Aorta (tissue), 5 donors: Measurements from ENCODE around the gene TRIOBP. TPM values are rescaled to one million over a fixed set of nuclear protein-coding genes. Genes with fewer than 3 reads are reported as not detected.

ENCODE experiments used
- ATAC-seq: fragments of 200-7000 bp; cut with Tn5 transposase; one replicate; pipeline ENCODE4 v1.9.1; 2022; ENCODE audit warnings: moderate library complexity; ENCODE audit not compliant: low FRiP score
- DNase-seq, 2 donors: peaks; one replicate each; pipeline ENCODE4 v3.0.0-alpha.2; 2020
- H3K27ac ChIP-seq, 2 donors: one replicate each; pipeline ENCODE4 v1.5.1; 2013; ENCODE audit warnings: low read length in 2 of 2, mild to moderate bottlenecking in 2 of 2, moderate library complexity in 2 of 2, control low read depth in 1 of 2, inconsistent platforms in 1 of 2, low read depth in 1 of 2
- H3K27me3 ChIP-seq, 2 donors: one replicate each; pipeline ENCODE4 v1.6.1; 2013; ENCODE audit warnings: control low read depth in 1 of 2, low read length in 1 of 2, mild to moderate bottlenecking in 1 of 2, moderate library complexity in 1 of 2; ENCODE audit not compliant: insufficient read depth in 2 of 2, control insufficient read depth in 1 of 2
- H3K36me3 ChIP-seq, 2 donors: one replicate each; pipeline ENCODE4 v1.6.1; 2013; ENCODE audit warnings: control low read depth in 1 of 2, low read length in 1 of 2, mild to moderate bottlenecking in 1 of 2; ENCODE audit not compliant: insufficient read depth in 2 of 2, control insufficient read depth in 1 of 2
- H3K4me1 ChIP-seq, 2 donors: one replicate each; pipeline ENCODE4 v1.6.1; 2013; ENCODE audit warnings: low read length in 2 of 2, control low read depth in 1 of 2, mild to moderate bottlenecking in 1 of 2, moderate library complexity in 1 of 2; ENCODE audit not compliant: insufficient read depth in 2 of 2, control insufficient read depth in 1 of 2
- H3K4me3 ChIP-seq, 2 donors: one replicate each; pipeline ENCODE4 v1.5.1; 2013; ENCODE audit warnings: low read length in 2 of 2, control low read depth in 1 of 2, mild to moderate bottlenecking in 1 of 2
- H3K9me3 ChIP-seq: one replicate; pipeline ENCODE4 v1.6.1; 2013; ENCODE audit warnings: mild to moderate bottlenecking, low read length; ENCODE audit not compliant: control insufficient read depth
- WGBS, 2 donors: extraction: QIAGEN DNeasy Blood & Tissue Kit; methylation state at CpG; one replicate each; pipeline ENCODE4 v1.1.7; 2013; 5-methylcytosine and 5-hydroxymethylcytosine counted together
- intact Hi-C, 2 donors: fragments of 100-400 bp; cut with DNase I; formaldehyde crosslinking; loops; one replicate each; pipeline versions ENCODE4 v1.14.2 to v1.15.0; 2022
- polyA plus RNA-seq, 2 donors: library from polyadenylated mRNA; stranded (reverse); fragments of 200-250 nt; gene quantifications; one replicate each; pipeline ENCODE4 v1.2.3, GENCODE V29; 2013
- total RNA-seq, 2 donors: library from RNA; stranded (reverse); fragmentation: NEBNext Ultra II Directional; extraction: Animal tissue kit (Norgen Biotek cat#: 25700); gene quantifications; one replicate each; pipeline ENCODE4 v1.2.1, GENCODE V29; 2021
- donor health status: healthy with polysubstance abuse.
- donor health status: Bipolar disorder and iron deficiency.
- donor health status: DM: no; HTN: no; CAD: no.
- donor health status: DM: no; HTN: no; CAD: no.
- donor health status: DM: yes; HTN: yes; CAD: no.

TRIOBP gene
- total and polyA plus RNA-seq, 4 donors: 26.9 to 113 (median 72.5) TPM

DNA sequence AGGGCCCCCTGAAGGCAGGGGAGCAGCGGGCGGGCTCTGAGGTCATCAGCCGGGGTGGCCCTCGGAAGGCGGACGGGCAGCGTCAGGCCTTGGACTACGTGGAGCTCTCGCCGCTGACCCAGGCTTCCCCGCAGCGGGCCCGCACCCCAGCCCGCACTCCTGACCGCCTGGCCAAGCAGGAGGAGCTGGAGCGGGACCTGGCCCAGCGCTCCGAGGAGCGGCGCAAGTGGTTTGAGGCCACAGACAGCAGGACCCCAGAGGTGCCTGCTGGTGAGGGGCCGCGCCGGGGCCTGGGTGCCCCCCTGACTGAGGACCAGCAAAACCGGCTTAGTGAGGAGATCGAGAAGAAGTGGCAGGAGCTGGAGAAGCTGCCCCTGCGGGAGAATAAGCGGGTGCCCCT is 60.8 kb downstream of the TRIOBP start:
- peaks cover 0 to 8% of the 10 kb centered on the region in 2 donors for H3K36me3 ChIP-seq
- ATAC-seq (no peak), DNase-seq (no peak)
- H3K4me3 ChIP-seq: no peak overlapping the region
- intact Hi-C loops: no loop called here
- H3K9me3 ChIP-seq: no peaks in the 10 kb centered on the region
- H3K27ac ChIP-seq: no peak overlapping the region
- WGBS, 2 donors: 95 to 96% methylated on average over 26 to 27 of the region's 27 CpGs
- H3K27me3 ChIP-seq: no peaks in the 10 kb centered on the region
- H3K4me1 ChIP-seq: no peaks in the 10 kb centered on the region

DNA sequence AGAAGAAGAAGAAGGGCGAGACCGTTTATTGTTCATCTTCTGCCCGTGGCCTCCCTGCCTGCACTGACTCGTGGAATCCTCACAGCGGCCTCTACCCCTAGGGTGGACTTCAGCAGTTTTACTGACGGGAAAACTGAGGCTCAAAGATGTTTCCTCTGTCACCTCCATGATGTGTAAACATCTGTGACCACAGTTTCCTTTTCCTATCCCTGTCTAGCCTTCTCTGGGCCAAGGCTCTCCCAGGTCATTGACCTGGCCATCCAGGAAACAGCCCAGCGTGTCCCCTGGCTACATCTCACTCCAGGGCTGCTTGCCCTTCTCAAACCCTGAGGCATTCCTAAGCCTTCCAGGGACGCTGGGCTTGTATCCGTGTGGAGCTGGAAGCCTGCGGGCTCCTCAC is 61.8 kb downstream of the TRIOBP start:
- Histone ChIP-seq H3K4me3 (no peak overlapping the region), H3K36me3 (peaks cover 0 to 8% of the 10 kb centered on the region in 2 donors), H3K27me3 (no peaks in the 10 kb centered on the region), H3K4me1 (no peaks in the 10 kb centered on the region), H3K27ac (no peak overlapping the region), H3K9me3 (no peaks in the 10 kb centered on the region)
- DNase-seq: no peak
- ATAC-seq: no peak
- intact Hi-C loops: no loop called here
- WGBS, 2 donors: 89 to 93% methylated on average over 10 of the region's 10 CpGs

GRCh38 chr22:37759281-37759680 is 62.4 kb downstream of the TRIOBP start:
- Histone ChIP-seq H3K9me3 (no peaks in the 10 kb centered on the region), H3K4me1 (no peaks in the 10 kb centered on the region), H3K27ac (no peak overlapping the region), H3K36me3 (peaks cover 0 to 8% of the 10 kb centered on the region in 2 donors), H3K4me3 (no peak overlapping the region), H3K27me3 (no peaks in the 10 kb centered on the region)
- ATAC-seq (no peak), DNase-seq (no peak)
- WGBS, 2 donors: 88 to 89% methylated on average over 11 of the region's 11 CpGs
- intact Hi-C loops: no loop called here

DNA sequence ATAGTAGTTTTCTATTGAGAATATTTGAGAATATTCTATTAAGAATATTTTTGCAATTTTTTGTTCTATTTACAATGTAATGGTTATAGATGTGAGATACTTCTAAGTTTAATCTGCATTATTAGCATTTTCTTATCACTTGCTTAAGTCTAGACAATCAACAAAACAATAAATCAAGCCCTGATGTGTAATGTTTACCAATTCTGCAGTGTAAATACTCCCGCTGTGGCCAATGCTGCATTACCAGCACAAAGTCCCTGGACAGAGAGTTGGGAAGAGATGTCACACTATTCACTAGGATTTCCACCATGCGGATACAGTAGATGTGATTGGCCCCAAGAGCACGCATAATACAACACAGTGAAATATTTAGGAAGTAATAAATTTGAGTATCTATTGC is 63.3 kb downstream of the TRIOBP start:
- no peak overlapping the region for H3K27ac ChIP-seq
- DNase-seq: no peak
- 91 to 95% methylated on average over 3 of the region's 3 CpGs for WGBS, 2 donors
- H3K27me3 ChIP-seq: no peaks in the 10 kb centered on the region
- intact Hi-C loops: no loop called here
- peaks cover 0 to 8% of the 10 kb centered on the region in 2 donors for H3K36me3 ChIP-seq
- no peak for ATAC-seq
- H3K9me3 ChIP-seq: no peaks in the 10 kb centered on the region
- no peaks in the 10 kb centered on the region for H3K4me1 ChIP-seq
- no peak overlapping the region for H3K4me3 ChIP-seq

DNA sequence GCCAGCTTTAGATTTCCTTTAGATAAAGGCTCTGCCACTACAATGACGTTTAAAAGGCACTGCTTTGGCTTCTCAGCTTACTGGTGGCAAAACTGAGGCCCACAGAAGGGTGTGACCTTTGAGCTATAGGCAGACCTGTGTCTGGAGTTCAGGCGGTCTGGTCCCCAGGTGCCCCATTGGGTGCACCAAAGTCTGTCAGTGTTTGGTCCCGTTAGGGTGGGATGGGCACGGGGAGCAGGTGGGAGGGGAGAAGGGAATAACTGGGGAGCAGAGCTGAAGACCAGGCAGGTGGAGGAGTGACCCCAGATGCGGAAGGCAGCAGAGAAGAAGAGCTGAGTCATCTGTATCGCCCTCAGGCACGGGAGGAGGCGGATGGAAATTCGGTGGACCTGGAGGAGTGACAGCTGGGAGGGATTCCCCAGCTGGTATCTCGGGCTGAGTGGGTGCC is 65.6 kb downstream of the TRIOBP start:
- ATAC-seq: no peak
- 78 to 80% methylated on average over 10 of the region's 10 CpGs for WGBS, 2 donors
- DNase-seq: no peak
- Histone ChIP-seq H3K4me3 (no peak overlapping the region), H3K4me1 (no peaks in the 10 kb centered on the region), H3K27ac (no peak overlapping the region), H3K27me3 (no peaks in the 10 kb centered on the region), H3K9me3 (no peaks in the 10 kb centered on the region), H3K36me3 (peaks cover 0 to 10% of the 10 kb centered on the region in 2 donors)
- intact Hi-C loops: no loop called here

DNA sequence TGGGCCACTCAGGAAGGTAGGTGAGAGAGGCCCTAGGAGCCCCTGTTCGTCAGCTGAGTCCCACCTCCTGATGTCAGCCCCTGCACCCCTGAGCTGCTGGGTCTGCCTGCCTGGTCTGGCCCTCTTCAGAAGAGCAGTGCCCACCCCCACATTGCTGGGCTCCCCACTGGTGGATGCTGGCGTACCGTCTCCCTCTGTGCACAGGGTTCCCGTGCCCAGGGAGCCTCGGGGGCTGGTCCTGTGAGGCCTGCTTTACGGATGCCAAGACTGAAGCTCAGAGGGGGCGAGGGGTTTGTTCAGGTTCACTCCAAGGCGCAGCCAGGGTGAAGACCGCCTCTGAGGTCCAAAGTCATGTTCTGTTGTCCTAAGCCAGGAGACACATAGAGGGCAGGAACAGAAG is 66.2 kb downstream of the TRIOBP start:
- ATAC-seq: no peak
- intact Hi-C loops: no loop called here
- 88 to 91% methylated on average over 9 of the region's 9 CpGs for WGBS, 2 donors
- H3K36me3 ChIP-seq: peaks cover 0 to 10% of the 10 kb centered on the region in 2 donors
- no peaks in the 10 kb centered on the region for H3K4me1 ChIP-seq
- H3K27me3 ChIP-seq: no peaks in the 10 kb centered on the region
- no peak for DNase-seq
- no peak overlapping the region for H3K27ac ChIP-seq
- no peaks in the 10 kb centered on the region for H3K9me3 ChIP-seq
- H3K4me3 ChIP-seq: no peak overlapping the region

- intact Hi-C loops: no loop called here
- 92 to 93% methylated on average over 16 of the region's 16 CpGs for WGBS, 2 donors
These were observed 66.8 kb downstream of the TRIOBP start for GRCh38 chr22:37763652-37764051.

GRCh38 chr22:37764622-37765021 is 67.8 kb downstream of the TRIOBP start:
- ATAC-seq: no peak
- DNase-seq: no peak
- Histone ChIP-seq H3K4me1 (no peaks in the 10 kb centered on the region), H3K4me3 (no peak overlapping the region), H3K27ac (no peak overlapping the region), H3K9me3 (no peaks in the 10 kb centered on the region), H3K36me3 (peaks cover 0 to 7% of the 10 kb centered on the region in 2 donors), H3K27me3 (no peaks in the 10 kb centered on the region)
- WGBS, 2 donors: 43 to 45% methylated on average over 6 of the region's 6 CpGs
- intact Hi-C loops: no loop called here

More at GRCh38 chr22:37763652-37764051, 66.8 kb downstream of the TRIOBP start:
- Histone ChIP-seq H3K9me3 (no peaks in the 10 kb centered on the region), H3K4me3 (no peak overlapping the region), H3K27me3 (no peaks in the 10 kb centered on the region), H3K27ac (no peak overlapping the region), H3K36me3 (peaks cover 0 to 10% of the 10 kb centered on the region in 2 donors), H3K4me1 (no peaks in the 10 kb centered on the region)
- no peak for ATAC-seq
- DNase-seq: no peak

DNA sequence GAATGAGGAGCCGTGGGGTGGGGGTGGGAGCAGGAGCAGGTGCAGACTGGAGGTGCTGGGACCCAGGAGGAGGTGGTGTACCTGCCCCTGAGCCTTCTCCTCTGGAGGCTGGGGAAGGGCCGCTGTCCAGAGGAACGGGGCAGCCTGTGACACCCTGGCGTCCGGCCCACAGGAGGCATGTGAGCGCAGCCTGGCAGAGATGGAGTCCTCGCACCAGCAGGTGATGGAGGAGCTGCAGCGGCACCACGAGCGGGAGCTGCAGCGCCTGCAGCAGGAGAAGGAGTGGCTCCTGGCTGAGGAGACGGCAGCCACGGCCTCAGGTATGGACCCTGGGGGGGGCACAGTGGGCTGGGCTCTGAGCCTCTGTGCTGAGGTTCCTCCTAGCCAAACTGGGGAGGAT is 68.7 kb downstream of the TRIOBP start:
- Histone ChIP-seq H3K9me3 (no peaks in the 10 kb centered on the region), H3K27ac (no peak overlapping the region), H3K4me3 (no peak overlapping the region), H3K36me3 (peaks cover 0 to 7% of the 10 kb centered on the region in 2 donors), H3K4me1 (no peaks in the 10 kb centered on the region), H3K27me3 (no peaks in the 10 kb centered on the region)
- intact Hi-C loops: no loop called here
- 87 to 91% methylated on average over 13 of the region's 13 CpGs for WGBS, 2 donors
- no peak for DNase-seq
- ATAC-seq: no peak
